ENCODE data around the gene SLC22A12.

- TF ChIP-seq CEBPB (IDR thresholded peaks at IDR 0.05): no peak
- TF ChIP-seq TCF12 (IDR thresholded peaks at IDR 0.05; ENCODE audit: low read depth): no peak
- TF ChIP-seq REST (IDR thresholded peaks at IDR 0.05; ENCODE audit: low read depth): no peak
- TF ChIP-seq FOXM1 (IDR thresholded peaks at IDR 0.05; ENCODE audit: borderline replicate concordance, low read depth): no peak
These were observed 20.0 kb upstream of the SLC22A12 start for GRCh38 chr11:64571050-64571409.
